ENCODE measurements around the gene SUSD6. TPM values are rescaled to one million over a fixed set of nuclear protein-coding genes. Genes with fewer than 3 reads are reported as not detected.
A peak's percentile ranks its signal among the peaks of the same experiment; 100 is the strongest.

SUSD6 gene
- total and polyA plus RNA-seq, 4 donors = 6.8 to 10.8 (median 7.6) TPM

- TF ChIP-seq MAX (IDR thresholded peaks at IDR 0.05) (no peak), EGR1 (IDR thresholded peaks at IDR 0.05; ENCODE audit: low read depth in 2 of 2) (no peak), FOXA1 (IDR thresholded peaks at IDR 0.05) (no peak)
Measured at GRCh38 chr14:69612014-69612782, 802 bp downstream of the SUSD6 start (continued).

DNA sequence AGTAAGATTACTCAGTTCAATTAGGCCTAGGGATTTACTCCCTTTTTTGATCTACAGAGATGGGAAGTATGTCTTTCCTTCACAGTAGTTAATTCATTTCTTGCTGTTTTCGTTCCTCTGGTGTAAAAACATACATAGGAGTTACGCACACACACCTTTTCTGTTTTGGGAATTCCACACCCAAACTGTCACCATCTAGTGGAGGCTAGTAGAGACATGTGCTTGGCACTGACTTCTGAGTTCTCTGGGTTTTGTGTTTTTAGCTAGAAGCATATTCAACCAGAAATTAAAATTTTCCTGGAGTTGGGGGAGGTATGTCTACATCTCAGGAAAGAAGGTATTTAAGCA lies 1.4 kb downstream of the SUSD6 start:
- TF ChIP-seq CTCF (IDR thresholded peaks at IDR 0.05; ENCODE audit: low read depth, low read length, missing input control) = peak; percentile 1
- TF ChIP-seq RAD21 (IDR thresholded peaks at IDR 0.05) = peak in 1 of 2 donors; percentile 65
- TF ChIP-seq ATF3 (IDR thresholded peaks at IDR 0.05) = no peak
- TF ChIP-seq GABPA (IDR thresholded peaks at IDR 0.05 in 1 of 2, conservative IDR thresholded peaks at IDR 0.05 in 1 of 2) = no peak
- TF ChIP-seq ZBTB33 (IDR thresholded peaks at IDR 0.05) = no peak
- 4% methylated on average over 2 of the region's 2 CpGs for WGBS
- peaks cover 3 to 59% (median 46%) of the 10 kb centered on the region in 4 donors for H3K4me1 ChIP-seq (ENCODE audit: control insufficient read depth in 4 of 4, insufficient read depth in 4 of 4, low read length in 3 of 4)
- H3K36me3 ChIP-seq (ENCODE audit: control insufficient read depth in 4 of 4, insufficient read depth in 3 of 4, low read depth in 1 of 4, low read length in 3 of 4) = no peaks in the 10 kb centered on the region
- no peaks in the 10 kb centered on the region for H3K9me3 ChIP-seq (ENCODE audit: control insufficient read depth in 4 of 4, low read length in 3 of 4)
- no peak for DNase-seq (ENCODE audit: low spot score)
- peak overlapping the region; percentile 90 to 94 for H3K27ac ChIP-seq (ENCODE audit: low read depth in 1 of 2, low read length in 2 of 2)
- H3K4me3 ChIP-seq (ENCODE audit: low read depth in 1 of 3, low read length in 3 of 3) = peak overlapping the region; percentile 79 to 92 (median 82)
- no peaks in the 10 kb centered on the region for H3K27me3 ChIP-seq (ENCODE audit: control insufficient read depth in 4 of 4, insufficient read depth in 4 of 4, low read length in 3 of 4)
- H3K9ac ChIP-seq (ENCODE audit: low read depth in 1 of 2, low read length in 2 of 2) = peak overlapping the region; percentile 92 to 93

DNA sequence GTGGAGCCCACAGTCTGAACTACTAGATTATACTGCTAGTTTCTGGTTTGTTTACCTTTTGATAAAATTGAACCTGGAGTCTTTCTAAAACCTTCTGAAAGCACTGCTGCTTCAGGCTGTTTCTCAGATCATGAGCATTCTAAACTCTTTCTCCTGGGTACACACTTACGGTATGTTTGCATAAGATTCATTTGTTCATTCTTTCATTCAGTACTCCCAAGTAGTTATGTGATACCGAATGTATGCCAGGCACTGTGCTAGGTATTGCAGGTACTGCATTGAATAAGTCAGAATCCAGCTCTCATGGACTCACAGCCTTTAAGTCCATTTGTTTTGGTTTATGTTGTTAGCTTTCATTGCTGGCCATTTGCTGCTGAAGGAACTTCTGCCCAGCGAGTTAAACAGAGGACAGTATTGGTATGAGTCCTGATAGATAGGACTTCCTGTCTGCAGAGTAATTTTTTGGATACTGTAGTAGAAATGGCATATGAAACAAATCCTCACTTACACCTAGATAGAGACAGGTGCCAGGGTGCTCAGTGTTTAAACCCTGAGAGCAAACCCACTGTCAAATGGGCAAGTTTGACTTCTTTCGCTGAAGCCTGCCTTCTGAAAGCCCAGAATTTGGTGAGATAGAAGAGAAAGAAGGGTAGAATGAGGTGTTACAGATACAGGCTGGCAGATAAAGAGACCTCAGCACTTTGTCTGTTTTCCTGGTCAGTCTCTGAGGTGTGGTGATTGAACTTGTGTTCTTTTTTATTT lies 2.1 kb downstream of the SUSD6 start:
- Histone ChIP-seq H3K9ac (ENCODE audit: low read depth in 1 of 2, low read length in 2 of 2) (peak overlapping the region; percentile 92 to 93), H3K9me3 (ENCODE audit: control insufficient read depth in 4 of 4, low read length in 3 of 4) (no peaks in the 10 kb centered on the region), H3K27ac (ENCODE audit: low read depth in 1 of 2, low read length in 2 of 2) (peak overlapping the region in 1 of 2 donors; percentile 90), H3K4me1 (ENCODE audit: control insufficient read depth in 4 of 4, insufficient read depth in 4 of 4, low read length in 3 of 4) (peaks cover 3 to 65% (median 49%) of the 10 kb centered on the region in 4 donors), H3K36me3 (ENCODE audit: control insufficient read depth in 4 of 4, insufficient read depth in 3 of 4, low read depth in 1 of 4, low read length in 3 of 4) (no peaks in the 10 kb centered on the region), H3K27me3 (ENCODE audit: control insufficient read depth in 4 of 4, insufficient read depth in 4 of 4, low read length in 3 of 4) (no peaks in the 10 kb centered on the region), H3K4me3 (ENCODE audit: low read depth in 1 of 3, low read length in 3 of 3) (peak overlapping the region in 1 of 3 donors; percentile 92)
- TF ChIP-seq FOXA2 (IDR thresholded peaks at IDR 0.05) (no peak), NR2F2 (IDR thresholded peaks at IDR 0.05) (no peak), EGR1 (IDR thresholded peaks at IDR 0.05; ENCODE audit: low read depth in 2 of 2) (no peak), YY1 (IDR thresholded peaks at IDR 0.05) (no peak)
- WGBS = 60% methylated on average over 4 of the region's 4 CpGs
- no peak for DNase-seq (ENCODE audit: low spot score)

All from liver (tissue), 9 donors.